22Rv1 (cell line): ENCODE measurements around the gene STEAP4.

Experiments
- ZFX ChIP-seq: fragments of 450-650 bp; IDR thresholded peaks from 2 replicates; pipeline ENCODE4 v1.6.1; 2017; ENCODE audit warnings: antibody characterized with exemption, borderline replicate concordance
- TF ChIP-seq, protein P1 (sequence below): fragments of 450-650 bp; IDR thresholded peaks from 2 replicates; pipeline ENCODE4 v1.5.1; 2017; ENCODE audit warnings: mild to moderate bottlenecking

DNA sequence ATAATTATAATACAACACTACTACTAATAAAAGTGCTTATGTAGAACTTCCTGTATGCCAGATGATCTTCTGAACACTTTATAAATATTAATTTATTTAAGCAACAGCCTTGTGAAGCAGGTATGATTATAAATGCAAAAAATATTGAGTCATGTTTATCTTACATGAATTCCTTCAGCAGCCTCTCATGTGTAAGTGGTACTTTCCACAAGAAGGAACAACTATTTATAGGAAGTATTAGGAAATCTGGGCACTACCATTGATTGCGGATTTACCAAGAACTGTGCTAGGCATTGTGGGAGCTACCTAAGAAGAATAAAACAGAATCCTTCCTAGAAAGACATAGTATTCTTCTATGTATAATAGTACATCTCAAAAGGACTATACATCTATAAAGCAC, 10.7 kb upstream of the STEAP4 start:
- TF ChIP-seq, protein P1, sequence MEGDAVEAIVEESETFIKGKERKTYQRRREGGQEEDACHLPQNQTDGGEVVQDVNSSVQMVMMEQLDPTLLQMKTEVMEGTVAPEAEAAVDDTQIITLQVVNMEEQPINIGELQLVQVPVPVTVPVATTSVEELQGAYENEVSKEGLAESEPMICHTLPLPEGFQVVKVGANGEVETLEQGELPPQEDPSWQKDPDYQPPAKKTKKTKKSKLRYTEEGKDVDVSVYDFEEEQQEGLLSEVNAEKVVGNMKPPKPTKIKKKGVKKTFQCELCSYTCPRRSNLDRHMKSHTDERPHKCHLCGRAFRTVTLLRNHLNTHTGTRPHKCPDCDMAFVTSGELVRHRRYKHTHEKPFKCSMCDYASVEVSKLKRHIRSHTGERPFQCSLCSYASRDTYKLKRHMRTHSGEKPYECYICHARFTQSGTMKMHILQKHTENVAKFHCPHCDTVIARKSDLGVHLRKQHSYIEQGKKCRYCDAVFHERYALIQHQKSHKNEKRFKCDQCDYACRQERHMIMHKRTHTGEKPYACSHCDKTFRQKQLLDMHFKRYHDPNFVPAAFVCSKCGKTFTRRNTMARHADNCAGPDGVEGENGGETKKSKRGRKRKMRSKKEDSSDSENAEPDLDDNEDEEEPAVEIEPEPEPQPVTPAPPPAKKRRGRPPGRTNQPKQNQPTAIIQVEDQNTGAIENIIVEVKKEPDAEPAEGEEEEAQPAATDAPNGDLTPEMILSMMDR, result no peak
- no peak for TF ChIP-seq ZFX
